Caco-2 (cell line): ENCODE data around the gene TCF12. TPM values are rescaled to one million over a fixed set of nuclear protein-coding genes. Genes with fewer than 3 reads are reported as not detected.

ENCODE experiments used
- BruUV-seq: library from RNA; stranded (reverse); fragments of 400-500 nt; replicated peaks from 2 replicates; lab custom pipeline; 2021; lab: Mats Ljungman, UMichigan
- CTCF ChIA-PET: fragments of 300-600 bp; sonication (Branson Sonifier 250); formaldehyde crosslinking; loops from one replicate; lab custom pipeline; 2022; ENCODE audit warnings: antibody characterized with exemption; lab: Charles Lee
- POLR2A ChIA-PET: fragments of 300-600 bp; sonication (Branson Sonifier 250); formaldehyde crosslinking; loops from one replicate; lab custom pipeline; 2022; ENCODE audit warnings: antibody characterized with exemption; lab: Charles Lee
- DNase-seq, 2 experiments: peaks; one replicate each; pipeline versions ENCODE4 v3.0.0 to v3.0.0-alpha.2; 2020 to 2022
- H3K27me3 ChIP-seq: replicated peaks from 2 replicates; pipeline ENCODE4 v1.6.0; 2011; ENCODE audit warnings: low read length; ENCODE audit not compliant: control insufficient read depth, insufficient read depth
- H3K36me3 ChIP-seq: 2 replicates; pipeline ENCODE4 v1.5.1; 2011; ENCODE audit warnings: low read length; ENCODE audit not compliant: control insufficient read depth, insufficient read depth
- H3K4me1 ChIP-seq: fragments of 250-450 bp; sonication (Bioruptor Pico); 2 replicates; pipeline ENCODE4 v1.5.1; 2020; ENCODE audit warnings: mild to moderate bottlenecking
- H3K4me3 ChIP-seq: 2 replicates; pipeline ENCODE4 v1.5.1; 2011; ENCODE audit warnings: low read depth, mild to moderate bottlenecking, control low read depth, low read length
- H3K9me3 ChIP-seq: fragments of 250-450 bp; sonication (Bioruptor Pico); 2 replicates; pipeline ENCODE4 v1.5.1; 2020; ENCODE audit warnings: mild to moderate bottlenecking, moderate library complexity
- H3K27ac Mint-ChIP-seq: one replicate; pipeline ENCODE4 v1.8.0; 2022; ENCODE audit warnings: mixed read lengths; ENCODE audit not compliant: unreplicated experiment
- H3K27me3 Mint-ChIP-seq: one replicate; pipeline ENCODE4 v1.8.0; 2022; ENCODE audit warnings: mixed read lengths; ENCODE audit not compliant: insufficient read depth, unreplicated experiment
- H3K36me3 Mint-ChIP-seq: one replicate; pipeline ENCODE4 v1.8.0; 2022; ENCODE audit warnings: mild to moderate bottlenecking, mixed read lengths; ENCODE audit not compliant: insufficient read depth, unreplicated experiment
- H3K4me1 Mint-ChIP-seq: one replicate; pipeline ENCODE4 v1.8.0; 2022; ENCODE audit warnings: low read depth, mixed read lengths; ENCODE audit not compliant: unreplicated experiment
- H3K4me3 Mint-ChIP-seq: one replicate; pipeline ENCODE4 v1.8.0; 2022; ENCODE audit warnings: mild to moderate bottlenecking, moderate library complexity, mixed read lengths; ENCODE audit not compliant: unreplicated experiment
- H3K9me3 Mint-ChIP-seq: one replicate; pipeline ENCODE4 v1.8.0; 2022; ENCODE audit warnings: mixed read lengths; ENCODE audit not compliant: unreplicated experiment
- intact Hi-C: fragments of 100-400 bp; cut with micrococcal nuclease; formaldehyde crosslinking; loops from one replicate; pipeline ENCODE4 v1.10.0; 2022; ENCODE audit not compliant: unreplicated experiment
- total RNA-seq: library from RNA; stranded (reverse); gene quantifications from 2 replicates; pipeline ENCODE4 v1.2.3, GENCODE V29; 2022
- TF ChIP-seq, protein P1 (sequence below), 2 experiments: fragments of 200-600 bp in 1 of 2; IDR thresholded peaks; 1 replicate in 1 of 2; 2 replicates in 1 of 2; pipeline versions ENCODE4 v1.5.1 to v1.8.0; 2011 to 2022; ENCODE audit warnings: antibody characterized with exemption in 1 of 2, control low read depth in 1 of 2, inconsistent platforms in 1 of 2, low read depth in 1 of 2, low read length in 1 of 2, mild to moderate bottlenecking in 1 of 2, moderate library complexity in 1 of 2; ENCODE audit not compliant: insufficient read depth in 1 of 2, severe bottlenecking in 1 of 2, unreplicated experiment in 1 of 2

TCF12 gene
- total RNA-seq, 1 experiment from 2014 or later, result 64.4 TPM

DNA sequence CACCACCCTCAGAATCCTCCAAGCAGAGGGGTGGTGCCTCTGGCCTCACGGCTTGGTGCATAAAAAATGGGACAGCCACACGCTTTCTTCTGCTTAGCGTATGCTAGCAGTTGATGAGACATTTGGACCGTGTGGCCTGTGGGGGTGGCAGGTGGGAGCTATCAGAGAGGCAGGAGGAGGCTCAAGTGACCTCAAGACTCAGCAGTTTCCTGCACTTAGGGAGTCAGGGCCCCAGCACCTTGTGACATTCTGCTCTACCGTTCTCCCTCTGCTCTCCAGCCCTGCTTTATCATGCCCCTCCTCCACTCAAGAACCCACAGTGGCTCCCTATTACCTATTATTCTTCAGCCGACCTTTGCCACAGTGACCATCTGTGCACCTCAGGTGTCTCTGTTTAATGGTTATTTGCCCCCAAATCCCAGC, 416.9 kb downstream of the TCF12 start:
- no peaks in the 10 kb centered on the region for H3K9me3 Mint-ChIP-seq
- Histone ChIP-seq H3K4me1 (peaks cover 19% of the 10 kb centered on the region), H3K9me3 (no peaks in the 10 kb centered on the region), H3K4me3 (no peak overlapping the region), H3K36me3 (no peaks in the 10 kb centered on the region), H3K27me3 (no peaks in the 10 kb centered on the region)
- H3K36me3 Mint-ChIP-seq, result no peaks in the 10 kb centered on the region
- H3K4me3 Mint-ChIP-seq, result no peak overlapping the region
- intact Hi-C loops, result no loop called here
- H3K4me1 Mint-ChIP-seq, result peaks cover 14% of the 10 kb centered on the region
- TF ChIP-seq, protein P1, sequence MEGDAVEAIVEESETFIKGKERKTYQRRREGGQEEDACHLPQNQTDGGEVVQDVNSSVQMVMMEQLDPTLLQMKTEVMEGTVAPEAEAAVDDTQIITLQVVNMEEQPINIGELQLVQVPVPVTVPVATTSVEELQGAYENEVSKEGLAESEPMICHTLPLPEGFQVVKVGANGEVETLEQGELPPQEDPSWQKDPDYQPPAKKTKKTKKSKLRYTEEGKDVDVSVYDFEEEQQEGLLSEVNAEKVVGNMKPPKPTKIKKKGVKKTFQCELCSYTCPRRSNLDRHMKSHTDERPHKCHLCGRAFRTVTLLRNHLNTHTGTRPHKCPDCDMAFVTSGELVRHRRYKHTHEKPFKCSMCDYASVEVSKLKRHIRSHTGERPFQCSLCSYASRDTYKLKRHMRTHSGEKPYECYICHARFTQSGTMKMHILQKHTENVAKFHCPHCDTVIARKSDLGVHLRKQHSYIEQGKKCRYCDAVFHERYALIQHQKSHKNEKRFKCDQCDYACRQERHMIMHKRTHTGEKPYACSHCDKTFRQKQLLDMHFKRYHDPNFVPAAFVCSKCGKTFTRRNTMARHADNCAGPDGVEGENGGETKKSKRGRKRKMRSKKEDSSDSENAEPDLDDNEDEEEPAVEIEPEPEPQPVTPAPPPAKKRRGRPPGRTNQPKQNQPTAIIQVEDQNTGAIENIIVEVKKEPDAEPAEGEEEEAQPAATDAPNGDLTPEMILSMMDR (IDR thresholded peaks at IDR 0.05; ENCODE audit: insufficient read depth in 1 of 2, low read depth in 1 of 2, low read length in 1 of 2, severe bottlenecking in 1 of 2, unreplicated experiment in 1 of 2), result no peak
- H3K27me3 Mint-ChIP-seq, result no peaks in the 10 kb centered on the region
- no peak for DNase-seq
- no peak overlapping the region for H3K27ac Mint-ChIP-seq
- ChIA-PET POLR2A (no interaction called here), CTCF (no interaction called here)
- no TSS peak for BruUV-seq

DNA sequence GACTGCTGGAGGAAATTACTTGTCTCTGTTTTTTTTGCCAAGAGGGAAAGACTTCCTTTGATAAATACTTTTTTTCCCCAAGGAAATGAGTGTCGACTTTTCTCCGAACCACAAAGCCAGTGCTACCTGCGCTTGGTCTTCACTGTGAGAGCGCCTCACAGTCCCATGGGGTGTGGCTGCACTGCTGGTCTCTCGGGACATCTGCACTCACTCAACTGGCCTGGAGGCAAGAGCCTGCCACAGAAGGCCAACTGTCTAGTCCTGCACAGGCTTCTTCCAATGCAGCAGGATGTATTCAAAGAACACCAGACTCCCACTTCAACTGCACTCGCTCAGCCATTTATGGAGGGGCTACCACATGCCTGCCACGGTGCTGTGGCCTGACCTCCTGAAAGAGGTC, 417.3 kb downstream of the TCF12 start:
- TF ChIP-seq, protein P1 (IDR thresholded peaks at IDR 0.05; ENCODE audit: insufficient read depth in 1 of 2, low read depth in 1 of 2, low read length in 1 of 2, severe bottlenecking in 1 of 2, unreplicated experiment in 1 of 2), result no peak
- H3K9me3 Mint-ChIP-seq, result no peaks in the 10 kb centered on the region
- BruUV-seq, result no TSS peak
- no peaks in the 10 kb centered on the region for H3K27me3 Mint-ChIP-seq
- no peak overlapping the region for H3K4me3 Mint-ChIP-seq
- ChIA-PET POLR2A (no interaction called here), CTCF (interaction anchor here (0.7 kb wide), 1 partner anchor 224 kb away, joined by 6 read pairs; no protein-coding TSS in a partner anchor)
- peaks cover 19% of the 10 kb centered on the region for H3K4me1 ChIP-seq
- no peaks in the 10 kb centered on the region for H3K9me3 ChIP-seq
- peaks cover 14% of the 10 kb centered on the region for H3K4me1 Mint-ChIP-seq
- H3K27ac Mint-ChIP-seq, result no peak overlapping the region
- H3K36me3 Mint-ChIP-seq, result no peaks in the 10 kb centered on the region
- no peak for DNase-seq
- H3K27me3 ChIP-seq, result no peaks in the 10 kb centered on the region
- intact Hi-C loops, result no loop called here
- no peak overlapping the region for H3K4me3 ChIP-seq
- no peaks in the 10 kb centered on the region for H3K36me3 ChIP-seq

DNA sequence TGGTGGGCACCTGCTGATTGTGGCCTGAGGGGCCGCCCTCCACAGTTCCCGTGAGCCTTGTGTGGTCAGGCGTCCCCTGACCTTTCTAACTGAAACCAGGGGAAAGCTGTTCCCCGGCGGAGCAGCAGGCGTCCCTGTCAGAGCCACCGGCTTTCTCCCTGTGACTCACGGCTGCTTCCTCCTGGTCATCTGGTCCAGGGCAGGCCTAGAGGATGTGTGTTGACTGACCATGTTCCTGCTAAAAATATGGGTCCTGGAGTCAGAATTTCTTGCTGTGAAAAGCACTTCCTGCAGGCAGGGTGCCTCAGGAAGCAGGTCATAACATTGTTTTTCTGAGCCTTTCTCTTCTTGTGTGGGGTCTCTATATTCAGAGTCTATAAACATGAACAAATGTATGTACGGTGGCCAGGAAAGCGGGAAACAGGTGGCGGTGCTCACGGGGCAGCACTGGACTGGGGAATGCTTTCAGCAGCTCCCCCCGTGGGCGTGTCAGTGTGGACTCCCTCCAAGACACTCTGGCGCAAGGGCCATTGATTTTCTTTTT, 419.5 kb downstream of the TCF12 start:
- H3K36me3 Mint-ChIP-seq, result no peaks in the 10 kb centered on the region
- CTCF ChIA-PET, result interaction anchor here (0.7 to 6.0 kb wide), 2 partner anchors 190 to 215 kb away, joined by 3 to 148 read pairs; no protein-coding TSS in a partner anchor
- Histone ChIP-seq H3K9me3 (no peaks in the 10 kb centered on the region), H3K27me3 (no peaks in the 10 kb centered on the region), H3K4me1 (peaks cover 19% of the 10 kb centered on the region), H3K36me3 (no peaks in the 10 kb centered on the region), H3K4me3 (no peak overlapping the region)
- DNase-seq, result no peak
- no peaks in the 10 kb centered on the region for H3K9me3 Mint-ChIP-seq
- intact Hi-C loops, result no loop called here
- TF ChIP-seq, protein P1 (IDR thresholded peaks at IDR 0.05; ENCODE audit: insufficient read depth in 1 of 2, low read depth in 1 of 2, low read length in 1 of 2, severe bottlenecking in 1 of 2, unreplicated experiment in 1 of 2), result no peak
- no peak overlapping the region for H3K4me3 Mint-ChIP-seq
- H3K4me1 Mint-ChIP-seq, result peaks cover 14% of the 10 kb centered on the region
- H3K27me3 Mint-ChIP-seq, result no peaks in the 10 kb centered on the region
- H3K27ac Mint-ChIP-seq, result no peak overlapping the region
- BruUV-seq, result no TSS peak
- POLR2A ChIA-PET, result no interaction called here
